ENCODE results near the gene MOV10.

DNA sequence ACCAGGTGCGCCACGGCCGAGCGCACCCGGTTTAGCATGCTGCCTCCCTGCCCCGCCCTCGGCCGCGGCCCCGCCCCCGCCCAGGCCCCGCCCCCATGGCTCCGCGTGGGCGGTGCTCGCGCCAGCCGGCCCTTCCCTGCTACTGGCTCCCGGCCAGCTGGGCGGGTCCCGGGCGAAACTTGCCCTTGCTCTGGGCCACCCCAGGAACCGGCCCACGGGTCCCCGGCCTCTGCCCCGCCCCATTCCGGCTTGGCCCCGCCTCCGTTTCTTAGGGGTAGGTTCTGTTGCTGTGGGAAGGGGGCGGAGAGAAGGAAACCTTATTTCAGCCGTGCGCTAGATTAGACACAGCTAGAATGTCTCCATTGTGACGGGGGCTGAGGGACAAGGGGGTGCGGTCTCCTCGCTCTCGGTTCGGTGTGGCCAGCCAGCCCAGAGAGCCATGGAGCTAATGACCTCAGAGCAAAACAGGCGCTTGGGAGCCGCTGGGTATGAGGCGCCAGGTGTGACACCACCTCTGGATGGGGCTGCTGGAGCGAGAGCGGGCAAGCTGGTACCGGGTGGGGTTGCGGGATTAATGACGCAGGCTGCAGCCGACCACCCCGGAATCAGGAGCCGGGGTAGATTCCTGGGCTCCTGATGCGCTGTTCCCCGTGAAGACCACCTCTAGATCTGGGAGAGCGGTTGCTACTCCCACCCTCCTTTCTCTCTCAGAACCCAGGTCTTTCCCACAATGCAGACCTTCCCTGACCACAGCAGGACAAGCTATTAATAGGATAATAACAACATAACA lies 41.0 kb downstream of the MOV10 start, which contains the start of gene PPM1J:
- TF ChIP-seq, protein P1, sequence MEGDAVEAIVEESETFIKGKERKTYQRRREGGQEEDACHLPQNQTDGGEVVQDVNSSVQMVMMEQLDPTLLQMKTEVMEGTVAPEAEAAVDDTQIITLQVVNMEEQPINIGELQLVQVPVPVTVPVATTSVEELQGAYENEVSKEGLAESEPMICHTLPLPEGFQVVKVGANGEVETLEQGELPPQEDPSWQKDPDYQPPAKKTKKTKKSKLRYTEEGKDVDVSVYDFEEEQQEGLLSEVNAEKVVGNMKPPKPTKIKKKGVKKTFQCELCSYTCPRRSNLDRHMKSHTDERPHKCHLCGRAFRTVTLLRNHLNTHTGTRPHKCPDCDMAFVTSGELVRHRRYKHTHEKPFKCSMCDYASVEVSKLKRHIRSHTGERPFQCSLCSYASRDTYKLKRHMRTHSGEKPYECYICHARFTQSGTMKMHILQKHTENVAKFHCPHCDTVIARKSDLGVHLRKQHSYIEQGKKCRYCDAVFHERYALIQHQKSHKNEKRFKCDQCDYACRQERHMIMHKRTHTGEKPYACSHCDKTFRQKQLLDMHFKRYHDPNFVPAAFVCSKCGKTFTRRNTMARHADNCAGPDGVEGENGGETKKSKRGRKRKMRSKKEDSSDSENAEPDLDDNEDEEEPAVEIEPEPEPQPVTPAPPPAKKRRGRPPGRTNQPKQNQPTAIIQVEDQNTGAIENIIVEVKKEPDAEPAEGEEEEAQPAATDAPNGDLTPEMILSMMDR (optimal IDR thresholded peaks at IDR 0.05 in 1 of 3, IDR thresholded peaks at IDR 0.05 in 1 of 3, conservative IDR thresholded peaks at IDR 0.05 in 1 of 3; ENCODE audit: extremely low read depth in 1 of 3, insufficient read depth in 2 of 3, low read length in 3 of 3), result no peak
- TF ChIP-seq EZH2 (IDR thresholded peaks at IDR 0.05; ENCODE audit: low read length), result no peak
